Activated naive CD4-positive, alpha-beta T cell treated with anti-CD3 and anti-CD28 coated beads, Interleukin-2, amount 50 U/mL, for 72 hours (primary cell): ENCODE data around the gene IL12RB1. TPM values are rescaled to one million over a fixed set of nuclear protein-coding genes. Genes with fewer than 3 reads are reported as not detected.
"Not testable (repeated sequence)": the region's sequence is repeated elsewhere in the genome, so short reads cannot be mapped to it uniquely, and the experiment has no call there.

Experiments
- ATAC-seq, 2 donors: fragments of 150-1000 bp; cut with Tn5 transposase; 2 replicates each; pipeline ENCODE4 v1.10.0; 2021; ENCODE audit warnings: mild to moderate bottlenecking in 2 of 2, moderate library complexity in 2 of 2
- DNase-seq, 2 donors: peaks; one replicate each; pipeline ENCODE4 v3.0.0; 2021 to 2022; ENCODE audit warnings: low spot score in 2 of 2
- H3K27ac Mint-ChIP-seq, 2 donors: one replicate each; pipeline ENCODE4 v1.8.0; 2022; ENCODE audit warnings: mild to moderate bottlenecking in 2 of 2, mixed read lengths in 2 of 2
- H3K36me3 Mint-ChIP-seq, 2 donors: one replicate each; pipeline ENCODE4 v1.8.0; 2022; ENCODE audit warnings: mixed read lengths in 2 of 2
- H3K9me3 Mint-ChIP-seq, 2 donors: one replicate each; pipeline ENCODE4 v1.8.0; 2022; ENCODE audit warnings: mixed read lengths in 2 of 2
- total RNA-seq, 2 donors: library from RNA; stranded (reverse); gene quantifications; one replicate each; pipeline ENCODE4 v1.2.3, GENCODE V29; 2022

Gene IL12RB1
- total RNA-seq, 2 donors from 2014 or later = 14.6 to 25.0 TPM

GRCh38 chr19:18099623-18099995 is 12.9 kb upstream of the IL12RB1 start:
- ATAC-seq (no peak), DNase-seq (no peak)
- Mint-ChIP-seq H3K9me3 (no peaks in the 10 kb centered on the region), H3K36me3 (no peaks in the 10 kb centered on the region), H3K27ac (peak overlapping the region; percentile 11 to 77)

- Mint-ChIP-seq H3K27ac (peak overlapping the region; percentile 13 to 77), H3K9me3 (no peaks in the 10 kb centered on the region), H3K36me3 (no peaks in the 10 kb centered on the region)
- ATAC-seq (peak; percentile 7 to 32), DNase-seq (peak in 1 of 2 donors; percentile 67)
These were observed 12.3 kb upstream of the IL12RB1 start for GRCh38 chr19:18098891-18099622.

DNA sequence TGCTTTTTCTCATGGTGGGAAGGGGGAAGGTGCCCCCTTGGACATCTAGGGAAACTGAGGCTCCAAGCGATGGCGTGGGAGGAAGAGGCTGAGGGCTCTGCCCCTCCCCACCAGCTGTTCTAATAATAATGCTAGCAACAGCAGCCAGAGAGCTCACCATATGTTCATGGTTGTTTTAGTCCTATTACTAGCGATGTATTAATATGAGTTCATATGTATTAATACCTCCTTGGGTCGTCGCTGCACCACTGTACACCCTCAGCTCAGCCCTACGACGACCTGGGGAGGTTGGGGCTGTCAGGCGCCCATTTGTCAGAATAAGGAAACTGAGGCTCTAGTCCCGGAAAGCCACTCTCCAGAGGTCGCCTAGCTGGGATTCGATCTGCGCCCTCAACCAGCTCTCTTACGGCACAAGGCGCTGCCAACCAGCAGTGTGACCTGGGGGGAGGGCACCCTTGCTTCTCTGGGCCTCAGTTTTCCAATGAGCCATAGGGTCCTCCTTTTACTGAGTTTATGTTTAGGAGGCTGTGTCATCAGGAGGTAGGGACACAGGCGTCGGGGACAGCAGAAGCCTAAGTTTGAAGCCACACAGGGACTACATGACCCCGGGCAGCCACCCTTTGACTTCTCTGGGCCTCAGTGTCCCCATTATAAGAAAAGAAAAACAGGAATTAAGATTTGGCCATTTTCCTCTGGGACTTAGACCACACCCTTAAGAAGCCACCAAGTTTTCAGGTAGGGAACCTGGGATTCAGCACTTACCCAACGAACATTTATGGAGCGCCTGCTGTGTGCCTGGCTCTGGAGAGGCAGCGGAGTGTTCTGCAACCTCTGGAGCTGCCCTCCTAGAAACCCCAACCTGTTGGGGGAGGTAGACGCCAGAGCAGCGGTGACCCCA is 11.5 kb upstream of the IL12RB1 start:
- Mint-ChIP-seq H3K27ac (peak overlapping the region; percentile 13 to 77), H3K9me3 (no peaks in the 10 kb centered on the region), H3K36me3 (no peaks in the 10 kb centered on the region)
- ATAC-seq = peak; percentile 7 to 79
- DNase-seq = peak in 1 of 2 donors; percentile 73

DNA sequence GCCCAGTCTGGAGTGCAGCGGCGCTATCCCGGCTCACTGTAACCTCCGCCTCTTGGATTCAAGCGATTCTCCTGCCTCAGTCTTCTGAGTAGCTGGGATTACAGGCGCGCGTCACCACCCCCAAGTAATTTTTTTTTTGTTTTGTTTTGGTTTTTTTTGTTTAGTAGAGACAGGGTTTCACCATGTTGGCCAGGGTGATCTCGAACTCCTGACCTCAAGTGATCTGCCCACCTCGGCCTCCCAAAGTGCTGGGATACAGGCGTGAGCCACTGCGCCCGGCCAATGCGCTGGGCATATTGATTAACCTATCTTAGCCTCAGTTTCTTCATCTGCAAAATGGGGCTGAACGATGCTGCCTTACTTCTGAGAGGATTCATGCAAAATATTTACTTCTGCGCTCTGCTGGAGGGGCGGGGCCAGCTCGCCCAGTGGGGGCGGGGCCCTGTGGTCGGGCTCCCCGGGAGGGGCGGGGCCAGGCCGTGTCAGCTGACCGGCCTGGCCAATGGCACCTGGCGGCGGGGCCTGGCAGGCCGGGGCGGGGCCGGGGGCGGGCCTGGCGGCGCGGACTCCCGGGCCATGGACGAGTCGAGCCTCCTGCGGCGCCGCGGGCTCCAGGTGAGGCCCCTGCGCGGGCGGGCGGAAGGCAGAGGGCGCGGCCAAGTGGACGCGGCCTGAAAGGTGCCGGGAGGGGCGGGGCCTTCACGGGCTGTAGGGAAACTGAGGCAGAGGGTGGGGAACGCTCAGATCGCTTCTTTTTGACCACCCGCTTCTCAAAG is 10.7 kb upstream of the IL12RB1 start, which contains the start of gene MAST3:
Gene MAST3, plus strand, starts transcription at position 562 of the 776 bp plus-strand sequence. Its CDS starts 15 bp downstream, at position 577.
- H3K9me3 Mint-ChIP-seq = no peaks in the 10 kb centered on the region
- H3K36me3 Mint-ChIP-seq = no peaks in the 10 kb centered on the region
- H3K27ac Mint-ChIP-seq = peak within 1 kb of the TSS; percentile 13 to 77
- peak; percentile 95 to 97 for DNase-seq
- peak; percentile 90 to 98 for ATAC-seq

- Mint-ChIP-seq H3K27ac (peak overlapping the region in 1 of 2 donors; percentile 65), H3K9me3 (no peaks in the 10 kb centered on the region), H3K36me3 (no peaks in the 10 kb centered on the region)
- no peak for DNase-seq
- ATAC-seq = no peak
These were observed 9.5 kb upstream of the IL12RB1 start for GRCh38 chr19:18096258-18096657.

GRCh38 chr19:18093439-18094161 is 6.9 kb upstream of the IL12RB1 start:
- DNase-seq = no peak
- H3K36me3 Mint-ChIP-seq = no peaks in the 10 kb centered on the region
- H3K9me3 Mint-ChIP-seq = no peaks in the 10 kb centered on the region
- ATAC-seq = no peak
- no peak overlapping the region for H3K27ac Mint-ChIP-seq

GRCh38 chr19:18091217-18091608 is 4.5 kb upstream of the IL12RB1 start:
- DNase-seq (peak; percentile 66 to 86), ATAC-seq (peak; percentile 64 to 73)
- Mint-ChIP-seq H3K9me3 (no peaks in the 10 kb centered on the region), H3K27ac (peak overlapping the region; percentile 95 to 97), H3K36me3 (no peaks in the 10 kb centered on the region)

GRCh38 chr19:18090545-18091216 is 3.9 kb upstream of the IL12RB1 start:
- no peak for ATAC-seq
- Mint-ChIP-seq H3K36me3 (no peaks in the 10 kb centered on the region), H3K27ac (peak overlapping the region; percentile 95 to 97), H3K9me3 (no peaks in the 10 kb centered on the region)
- DNase-seq = no peak

DNA sequence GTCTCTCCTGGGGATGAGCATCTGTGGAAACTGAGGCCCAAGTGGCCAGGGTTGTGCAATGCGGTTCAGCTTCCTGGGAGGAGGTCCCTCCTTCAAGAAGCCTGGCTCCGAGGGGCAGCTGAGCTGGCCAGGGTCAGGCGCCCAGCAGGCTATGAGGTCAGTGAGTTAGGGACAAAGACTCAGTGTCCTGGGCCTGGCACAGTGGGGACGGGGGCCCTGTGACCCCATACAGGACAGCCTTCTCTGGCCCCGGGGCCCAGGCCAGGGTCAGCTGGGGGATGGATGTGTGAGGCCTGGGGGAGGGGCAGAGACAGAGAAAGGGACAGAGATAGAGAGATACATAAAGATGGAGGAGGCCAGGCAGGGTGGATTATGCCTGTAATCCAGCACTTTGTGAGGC is 3.0 kb upstream of the IL12RB1 start:
- H3K9me3 Mint-ChIP-seq = no peaks in the 10 kb centered on the region
- peak overlapping the region; percentile 95 to 97 for H3K27ac Mint-ChIP-seq
- DNase-seq (no peak), ATAC-seq (no peak)
- H3K36me3 Mint-ChIP-seq = no peaks in the 10 kb centered on the region

DNA sequence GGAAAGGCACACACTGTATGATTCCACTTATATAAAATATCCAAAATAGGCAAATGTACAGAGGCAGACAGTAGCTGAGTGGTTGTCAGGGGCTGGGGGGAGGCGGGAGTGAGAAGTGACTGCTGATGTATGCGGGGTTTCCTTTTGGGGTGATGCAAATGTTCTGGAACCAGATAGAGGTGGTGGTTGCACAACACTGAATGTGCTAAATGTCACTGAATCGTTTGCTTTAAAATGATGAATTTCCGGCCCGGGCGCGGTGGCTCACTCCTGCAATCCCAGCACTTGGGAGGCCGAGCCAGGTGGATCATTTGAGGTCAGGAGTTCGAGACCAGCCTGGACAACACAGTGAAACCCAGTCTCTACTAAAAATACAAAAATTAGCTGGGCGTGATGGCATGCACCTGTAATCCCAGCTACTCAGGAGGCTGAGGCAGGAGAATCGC is 2.4 kb upstream of the IL12RB1 start:
- not testable (repeated sequence) for H3K9me3 Mint-ChIP-seq, H3K36me3 Mint-ChIP-seq
- peak; percentile 43 to 85 for DNase-seq
- ATAC-seq = peak; percentile 62 to 65
- peak overlapping the region; percentile 91 to 97 for H3K27ac Mint-ChIP-seq

- H3K36me3 Mint-ChIP-seq = peaks cover 0 to 8% of the 10 kb centered on the region in 2 donors
- H3K27ac Mint-ChIP-seq = peak overlapping the region; percentile 89 to 97
- peaks cover 6 to 10% of the 10 kb centered on the region in 2 donors for H3K9me3 Mint-ChIP-seq
- ATAC-seq (no peak), DNase-seq (no peak)
These were observed 854 bp downstream of the IL12RB1 start for GRCh38 chr19:18085702-18086457.

GRCh38 chr19:18083929-18084684 is 2.6 kb downstream of the IL12RB1 start:
- H3K9me3 Mint-ChIP-seq = peaks cover 6 to 10% of the 10 kb centered on the region in 2 donors
- no peak overlapping the region for H3K27ac Mint-ChIP-seq
- peaks cover 0 to 8% of the 10 kb centered on the region in 2 donors for H3K36me3 Mint-ChIP-seq
- DNase-seq = no peak
- ATAC-seq = no peak

DNA sequence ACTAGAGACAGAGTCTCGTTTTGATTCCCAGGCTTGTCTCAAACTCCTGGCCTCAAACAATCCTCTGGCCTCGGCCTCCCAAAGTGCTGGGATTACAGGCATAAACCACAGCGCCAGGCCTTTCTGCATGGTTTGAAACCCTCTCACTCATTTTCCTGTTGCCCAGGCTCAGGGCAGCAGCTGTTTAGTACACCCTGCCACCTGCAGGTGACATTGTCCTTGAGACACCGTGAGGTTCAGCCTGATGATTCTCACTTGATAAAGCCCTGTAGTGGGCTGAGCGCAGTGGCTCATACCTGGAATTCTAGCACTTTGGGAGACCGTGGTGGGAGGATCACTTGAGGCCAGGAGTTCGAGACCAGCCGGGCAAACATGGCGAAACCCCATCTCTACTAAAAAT is 12.5 kb downstream of the IL12RB1 start:
- H3K27ac Mint-ChIP-seq = peak overlapping the region in 1 of 2 donors; percentile 44
- DNase-seq (no peak), ATAC-seq (no peak)
- H3K36me3 Mint-ChIP-seq = no peaks in the 10 kb centered on the region
- no peaks in the 10 kb centered on the region for H3K9me3 Mint-ChIP-seq

DNA sequence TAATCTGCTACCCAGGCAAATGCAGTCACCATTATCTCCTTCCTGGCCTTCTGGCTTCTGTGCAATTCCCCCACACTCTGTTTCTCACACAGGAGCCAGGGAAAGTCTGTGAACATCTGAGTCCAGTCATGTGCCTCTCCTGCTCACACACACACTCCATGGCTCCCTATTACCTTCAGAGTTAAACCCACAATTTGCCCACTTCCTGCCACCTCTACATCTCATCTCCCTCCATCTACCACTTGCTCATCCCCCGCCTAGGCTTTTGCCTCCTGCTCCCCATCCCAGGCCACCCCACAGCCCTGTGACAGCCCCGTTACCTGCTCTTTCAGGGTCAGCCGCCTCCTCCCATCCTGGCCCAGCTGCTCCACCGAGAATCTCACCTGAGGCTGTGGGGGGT is 13.5 kb downstream of the IL12RB1 start:
- Mint-ChIP-seq H3K9me3 (no peaks in the 10 kb centered on the region), H3K27ac (peak overlapping the region in 1 of 2 donors; percentile 86), H3K36me3 (no peaks in the 10 kb centered on the region)
- DNase-seq (no peak), ATAC-seq (peak in 1 of 2 donors; percentile 78)
